NT2/D1 (cell line): ENCODE measurements around the gene SLC34A1.

Experiments used
- DNase-seq: peaks from one replicate; pipeline ENCODE4 v3.0.0-alpha.2; 2011; ENCODE audit warnings: low read depth, low spot score
- H3K27me3 ChIP-seq: 2 replicates; pipeline ENCODE4 v1.6.0; 2011; ENCODE audit warnings: mild to moderate bottlenecking; ENCODE audit not compliant: insufficient read length, insufficient read depth
- H3K36me3 ChIP-seq: 2 replicates; pipeline ENCODE4 v1.6.1; 2011; ENCODE audit warnings: mild to moderate bottlenecking, low read length, mixed read lengths; ENCODE audit not compliant: insufficient read depth, insufficient read length
- H3K4me1 ChIP-seq: 2 replicates; pipeline ENCODE4 v1.5.1; 2011; ENCODE audit not compliant: insufficient read depth, insufficient read length
- H3K4me3 ChIP-seq: 2 replicates; pipeline ENCODE4 v1.5.1; 2011; ENCODE audit warnings: low read depth; ENCODE audit not compliant: insufficient read length
- H3K9ac ChIP-seq: 2 replicates; pipeline ENCODE4 v1.6.0; 2011; ENCODE audit warnings: low read depth; ENCODE audit not compliant: insufficient read length
- H3K9me3 ChIP-seq: 2 replicates; pipeline ENCODE4 v1.5.1; 2011; ENCODE audit warnings: mild to moderate bottlenecking, low read length; ENCODE audit not compliant: insufficient read depth
- SUZ12 ChIP-seq: IDR thresholded peaks from 2 replicates; pipeline ENCODE4 v1.6.1; 2011; ENCODE audit not compliant: insufficient read length, insufficient read depth; ENCODE audit errors: extremely low read depth
- YY1 ChIP-seq: IDR thresholded peaks from 2 replicates; pipeline ENCODE4 v1.6.1; 2011; ENCODE audit not compliant: insufficient read length, insufficient read depth
- ZNF274 ChIP-seq: IDR thresholded peaks from 2 replicates; pipeline ENCODE4 v1.6.1; 2011; ENCODE audit warnings: mild to moderate bottlenecking, low read depth, low read length

The SLC34A1 gene

GRCh38 chr5:177361418-177362291 is 22.6 kb upstream of the SLC34A1 start:
- H3K36me3 ChIP-seq = no peaks in the 10 kb centered on the region
- H3K9ac ChIP-seq = no peak overlapping the region
- peaks cover 7% of the 10 kb centered on the region for H3K27me3 ChIP-seq
- TF ChIP-seq YY1 (no peak), SUZ12 (no peak), ZNF274 (no peak)
- H3K4me3 ChIP-seq = no peak overlapping the region
- peaks cover 12% of the 10 kb centered on the region for H3K4me1 ChIP-seq
- DNase-seq = no peak
- no peaks in the 10 kb centered on the region for H3K9me3 ChIP-seq

- H3K4me3 ChIP-seq = no peak overlapping the region
- H3K36me3 ChIP-seq = no peaks in the 10 kb centered on the region
- DNase-seq = no peak
- H3K9ac ChIP-seq = no peak overlapping the region
- no peaks in the 10 kb centered on the region for H3K9me3 ChIP-seq
- TF ChIP-seq ZNF274 = no peak
- TF ChIP-seq YY1 = no peak
- TF ChIP-seq SUZ12 = no peak
- peaks cover 7% of the 10 kb centered on the region for H3K27me3 ChIP-seq
- H3K4me1 ChIP-seq = peaks cover 12% of the 10 kb centered on the region
Observed at GRCh38 chr5:177362292-177362609, 22.0 kb upstream of the SLC34A1 start.

GRCh38 chr5:177362610-177363507 is 21.4 kb upstream of the SLC34A1 start:
- peaks cover 12% of the 10 kb centered on the region for H3K27me3 ChIP-seq
- peak; percentile 13 for DNase-seq
- no peaks in the 10 kb centered on the region for H3K36me3 ChIP-seq
- peak overlapping the region; percentile 51 for H3K9ac ChIP-seq
- TF ChIP-seq YY1 = no peak
- TF ChIP-seq SUZ12 = no peak
- TF ChIP-seq ZNF274 = no peak
- H3K9me3 ChIP-seq = no peaks in the 10 kb centered on the region
- H3K4me1 ChIP-seq = peaks cover 14% of the 10 kb centered on the region
- peak overlapping the region; percentile 42 for H3K4me3 ChIP-seq

- H3K4me3 ChIP-seq = peak overlapping the region; percentile 2
- TF ChIP-seq ZNF274 (no peak), SUZ12 (no peak), YY1 (no peak)
- no peaks in the 10 kb centered on the region for H3K36me3 ChIP-seq
- peaks cover 11% of the 10 kb centered on the region for H3K4me1 ChIP-seq
- H3K9me3 ChIP-seq = no peaks in the 10 kb centered on the region
- DNase-seq = no peak
- H3K9ac ChIP-seq = no peak overlapping the region
- H3K27me3 ChIP-seq = peaks cover 19% of the 10 kb centered on the region
Observed at GRCh38 chr5:177363565-177363964, 20.7 kb upstream of the SLC34A1 start.

- DNase-seq = no peak
- peaks cover 21% of the 10 kb centered on the region for H3K27me3 ChIP-seq
- no peak for TF ChIP-seq YY1
- no peak for TF ChIP-seq ZNF274
- TF ChIP-seq SUZ12 = no peak
- H3K4me3 ChIP-seq = no peak overlapping the region
- H3K9me3 ChIP-seq = no peaks in the 10 kb centered on the region
- no peak overlapping the region for H3K9ac ChIP-seq
- H3K36me3 ChIP-seq = no peaks in the 10 kb centered on the region
- H3K4me1 ChIP-seq = peaks cover 11% of the 10 kb centered on the region
Observed at GRCh38 chr5:177364159-177364962, 19.9 kb upstream of the SLC34A1 start.

GRCh38 chr5:177365845-177366527 is 18.2 kb upstream of the SLC34A1 start:
- H3K9me3 ChIP-seq = no peaks in the 10 kb centered on the region
- peaks cover 21% of the 10 kb centered on the region for H3K27me3 ChIP-seq
- H3K4me1 ChIP-seq = peaks cover 13% of the 10 kb centered on the region
- no peaks in the 10 kb centered on the region for H3K36me3 ChIP-seq
- peak overlapping the region; percentile 35 for H3K4me3 ChIP-seq
- no peak for DNase-seq
- H3K9ac ChIP-seq = peak overlapping the region; percentile 81
- TF ChIP-seq ZNF274 = no peak
- no peak for TF ChIP-seq YY1
